Kidney (tissue), 22 donors: Measurements from ENCODE around the gene NECAB3. TPM values are rescaled to one million over a fixed set of nuclear protein-coding genes. Genes with fewer than 3 reads are reported as not detected.

Source experiments
- DNase-seq, 5 donors: peaks; one replicate each; pipeline ENCODE4 v3.0.0-alpha.2; 2013 to 2020
- FAIRE-seq: peaks from 2 replicates; lab custom pipeline; 2012; peaks lifted over from hg19 to GRCh38; lab: Jason Lieb, UNC
- H3K27ac ChIP-seq, 2 donors: one replicate each; pipeline ENCODE4 v1.7.0; 2013; ENCODE audit warnings: low read depth in 2 of 2, low read length in 2 of 2, inconsistent platforms in 1 of 2
- H3K27me3 ChIP-seq: one replicate; pipeline ENCODE4 v1.7.1; 2013; ENCODE audit warnings: low read length, inconsistent platforms; ENCODE audit not compliant: control insufficient read depth, insufficient read depth
- H3K36me3 ChIP-seq, 3 donors: one replicate each; pipeline versions ENCODE4 v1.7.0 to v1.7.1; 2013; ENCODE audit warnings: low read length in 3 of 3, control low read depth in 1 of 3, inconsistent platforms in 1 of 3; ENCODE audit not compliant: insufficient read depth in 3 of 3, control insufficient read depth in 2 of 3
- H3K4me1 ChIP-seq, 3 donors: one replicate each; pipeline versions ENCODE4 v1.7.0 to v1.7.1; 2013; ENCODE audit warnings: low read length in 3 of 3, inconsistent platforms in 1 of 3, low read depth in 1 of 3; ENCODE audit not compliant: control insufficient read depth in 2 of 3, insufficient read depth in 2 of 3
- H3K4me3 ChIP-seq, 3 donors: one replicate each; pipeline versions ENCODE4 v1.7.0 to v1.8.1; 2013; ENCODE audit warnings: low read length in 3 of 3, control low read depth in 1 of 3, inconsistent platforms in 1 of 3
- H3K9ac ChIP-seq, 3 donors: one replicate each; pipeline versions ENCODE4 v1.7.0 to v1.7.1; 2013; ENCODE audit warnings: low read length in 3 of 3, control low read depth in 1 of 3, inconsistent platforms in 1 of 3
- H3K9me3 ChIP-seq, 3 donors: one replicate each; pipeline versions ENCODE4 v1.7.0 to v1.7.1; 2013; ENCODE audit warnings: low read length in 3 of 3, control low read depth in 1 of 3, inconsistent platforms in 1 of 3; ENCODE audit not compliant: control insufficient read depth in 2 of 3, insufficient read depth in 1 of 3
- intact Hi-C: fragments of 100-400 bp; cut with DNase I; formaldehyde crosslinking; loops from one replicate; pipeline ENCODE4 v1.11.1; 2022
- long read RNA-seq, 10 donors: library from polyadenylated mRNA in 1 of 10; unstranded in 1 of 10; transcript quantifications; one replicate each; pipeline ENCODE4 v2.0.0 and lab custom pipeline, GENCODE V29; 2021 to 2026
- polyA plus RNA-seq: library from polyadenylated mRNA; stranded (reverse); fragments of 350-450 nt; fragmentation: Illumina TruSeq; extraction: RNeasy Lipid Tissue Mini Kit (QIAGEN cat#74804); gene quantifications from one replicate; pipeline ENCODE4 v1.2.3, GENCODE V29; 2014; ENCODE audit warnings: low read depth, low replicate concordance; ENCODE audit not compliant: insufficient read depth
- total RNA-seq: library from RNA; stranded (reverse); fragmentation: NEBNext Ultra II Directional; extraction: Animal tissue kit (Norgen Biotek cat#: 25700); gene quantifications from one replicate; pipeline ENCODE4 v1.2.1, GENCODE V29; 2021
- TF ChIP-seq, protein P1 (sequence below): IDR thresholded peaks from 3 replicates; pipeline ENCODE4 v1.5.1; 2012; ENCODE audit warnings: mild to moderate bottlenecking, moderate library complexity, borderline replicate concordance; ENCODE audit not compliant: insufficient read depth; ENCODE audit errors: extremely low read depth
- donor health status: control.
- donor health status: control.
- donor health status: control.
- donor health status: control.
- donor health status: control.
- donor health status: DM: yes; HTN: yes; CAD: no.
- donor health status: Normal renal cell carcinoma (clear cell type).

The NECAB3 gene
- total RNA-seq (19.7 TPM), polyA plus RNA-seq (35.6 TPM)
- long read RNA-seq, donor 1, partial matches to known transcripts = 0 of 3 reads
- long read RNA-seq, donor 1, other reads (novel, unspliced or antisense) = 0 of 3 reads
- long read RNA-seq, donor 2, partial matches to known transcripts = 0 of 2 reads
- long read RNA-seq, donor 2, other reads (novel, unspliced or antisense) = 0 of 2 reads
- long read RNA-seq, donor 3 = 0 reads
- long read RNA-seq, donor 4 = 0 reads
- long read RNA-seq, donor 5 = 0 reads
- long read RNA-seq, donor 6, partial matches to known transcripts = 0 of 2 reads
- long read RNA-seq, donor 6, other reads (novel, unspliced or antisense) = 0 of 2 reads
- long read RNA-seq, donor 7, partial matches to known transcripts = 2 of 10 reads
- long read RNA-seq, donor 7, other reads (novel, unspliced or antisense) = 6 of 10 reads
- long read RNA-seq, donor 8 = 0 reads
- long read RNA-seq, donor 9, partial matches to known transcripts = 0 of 1 reads
- long read RNA-seq, donor 9, other reads (novel, unspliced or antisense) = 0 of 1 reads
- long read RNA-seq, donor 10 = 0 reads

- Histone ChIP-seq H3K27ac (peak within 1 kb of the TSS; percentile 63 to 79), H3K27me3 (no peaks in the 10 kb centered on the region), H3K4me3 (peak within 1 kb of the TSS; percentile 61 to 84 (median 82)), H3K4me1 (peaks cover 0 to 23% (median 0%) of the 10 kb centered on the region in 3 donors), H3K9me3 (no peaks in the 10 kb centered on the region), H3K9ac (peak within 1 kb of the TSS; percentile 20 to 86 (median 77)), H3K36me3 (no peaks in the 10 kb centered on the region)
- DNase-seq = peak; percentile 84 to 92 (median 90)
- intact Hi-C loops = no loop called here
- TF ChIP-seq, protein P1, sequence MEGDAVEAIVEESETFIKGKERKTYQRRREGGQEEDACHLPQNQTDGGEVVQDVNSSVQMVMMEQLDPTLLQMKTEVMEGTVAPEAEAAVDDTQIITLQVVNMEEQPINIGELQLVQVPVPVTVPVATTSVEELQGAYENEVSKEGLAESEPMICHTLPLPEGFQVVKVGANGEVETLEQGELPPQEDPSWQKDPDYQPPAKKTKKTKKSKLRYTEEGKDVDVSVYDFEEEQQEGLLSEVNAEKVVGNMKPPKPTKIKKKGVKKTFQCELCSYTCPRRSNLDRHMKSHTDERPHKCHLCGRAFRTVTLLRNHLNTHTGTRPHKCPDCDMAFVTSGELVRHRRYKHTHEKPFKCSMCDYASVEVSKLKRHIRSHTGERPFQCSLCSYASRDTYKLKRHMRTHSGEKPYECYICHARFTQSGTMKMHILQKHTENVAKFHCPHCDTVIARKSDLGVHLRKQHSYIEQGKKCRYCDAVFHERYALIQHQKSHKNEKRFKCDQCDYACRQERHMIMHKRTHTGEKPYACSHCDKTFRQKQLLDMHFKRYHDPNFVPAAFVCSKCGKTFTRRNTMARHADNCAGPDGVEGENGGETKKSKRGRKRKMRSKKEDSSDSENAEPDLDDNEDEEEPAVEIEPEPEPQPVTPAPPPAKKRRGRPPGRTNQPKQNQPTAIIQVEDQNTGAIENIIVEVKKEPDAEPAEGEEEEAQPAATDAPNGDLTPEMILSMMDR = no peak
- no peak for FAIRE-seq
Measured at GRCh38 chr20:33674294-33675135, at the start of gene NECAB3. Gene NECAB3 (minus strand): TSS chr20:33674428. CDS start chr20:33674352, 76 bp downstream.

- no peak for FAIRE-seq
- Histone ChIP-seq H3K9me3 (no peaks in the 10 kb centered on the region), H3K4me3 (no peak overlapping the region), H3K36me3 (no peaks in the 10 kb centered on the region), H3K27me3 (no peaks in the 10 kb centered on the region), H3K9ac (no peak overlapping the region), H3K4me1 (peaks cover 0 to 8% (median 7%) of the 10 kb centered on the region in 3 donors), H3K27ac (no peak overlapping the region)
- no peak for DNase-seq
- intact Hi-C loops = no loop called here
- TF ChIP-seq, protein P1 = no peak
Measured at GRCh38 chr20:33721391-33722140, 47.3 kb upstream of the NECAB3 start.

DNA sequence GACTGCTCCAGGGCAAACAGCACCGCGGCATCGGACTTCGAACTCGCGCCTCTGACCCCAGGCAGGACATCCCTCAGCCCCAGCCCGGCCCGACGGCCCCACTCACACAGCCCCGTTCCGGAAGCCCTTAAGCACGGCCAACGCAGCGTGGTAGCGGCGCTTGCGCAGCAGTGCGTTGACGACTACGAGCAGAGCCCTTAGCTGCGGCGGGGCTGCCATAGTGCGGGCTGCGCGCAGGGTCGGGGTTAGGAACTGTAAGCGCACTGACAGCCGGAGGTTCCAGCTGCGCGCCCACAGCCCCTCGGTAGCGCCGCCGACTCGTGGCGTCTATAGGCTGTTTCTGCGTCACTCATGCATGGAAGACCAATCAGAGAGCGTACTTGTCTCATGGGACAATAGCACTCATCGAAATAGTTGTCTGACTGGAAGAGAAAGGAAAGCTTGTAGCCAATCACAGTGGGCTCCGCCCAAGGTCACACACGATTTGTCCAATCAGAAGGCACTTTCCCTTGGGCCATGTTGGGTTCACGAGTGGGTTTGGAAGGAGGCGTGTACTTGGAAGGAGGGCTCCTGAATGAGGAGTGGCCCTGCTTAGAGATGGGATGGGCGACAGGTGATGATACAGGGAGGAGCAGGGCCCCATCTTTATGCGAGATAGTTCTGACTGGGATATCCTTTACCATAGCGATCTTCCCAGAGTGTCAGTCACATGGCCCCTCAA is 45.9 kb upstream of the NECAB3 start, which contains the start of gene PXMP4:
PXMP4 (minus strand) TSS at position 322 of the 721 bp plus-strand sequence; CDS start at position 219, 103 bp downstream.
- Histone ChIP-seq H3K27me3 (no peaks in the 10 kb centered on the region), H3K4me3 (peak within 1 kb of the TSS; percentile 73 to 94 (median 77)), H3K9ac (peak within 1 kb of the TSS; percentile 54 to 78 (median 63)), H3K4me1 (peaks cover 0 to 8% (median 7%) of the 10 kb centered on the region in 3 donors), H3K27ac (peak within 1 kb of the TSS in 1 of 2 donors; percentile 57), H3K9me3 (no peaks in the 10 kb centered on the region), H3K36me3 (no peaks in the 10 kb centered on the region)
- TF ChIP-seq, protein P1 = no peak
- FAIRE-seq (peak; percentile 92), DNase-seq (peak; percentile 85 to 97 (median 92))
- intact Hi-C loops = no loop called here
